NAMALWA (cell line): ENCODE data around the gene SLC16A13.
A peak's percentile ranks its signal among the peaks of the same experiment; 100 is the strongest.
"Not testable (repeated sequence)": the region's sequence is repeated elsewhere in the genome, so short reads cannot be mapped to it uniquely, and the experiment has no call there.

Experiments
- DNase-seq: peaks from one replicate; pipeline ENCODE4 v3.0.0-alpha.2; 2015; ENCODE audit warnings: low spot score

SLC16A13 gene

GRCh38 chr17:7029659-7030058 lies 6.2 kb upstream of the SLC16A13 start:
- DNase-seq = no peak

- DNase-seq = no peak
Measured at GRCh38 chr17:7034955-7035590, 742 bp upstream of the SLC16A13 start.

GRCh38 chr17:7038025-7038862 lies 2.4 kb downstream of the SLC16A13 start:
- no peak for DNase-seq

- DNase-seq = no peak
Measured at GRCh38 chr17:7039832-7040231, 4.0 kb downstream of the SLC16A13 start.

- DNase-seq = no peak
Measured at GRCh38 chr17:7041607-7042500, 6.0 kb downstream of the SLC16A13 start.

- no peak for DNase-seq
Measured at GRCh38 chr17:7042501-7043181, 6.8 kb downstream of the SLC16A13 start.

- no peak for DNase-seq
Measured at GRCh38 chr17:7043182-7043496, 7.3 kb downstream of the SLC16A13 start.

GRCh38 chr17:7043497-7044198 lies 7.8 kb downstream of the SLC16A13 start, which contains the start of gene SLC16A11:
TSS of gene SLC16A11 (minus strand) at chr17:7044092. CDS start at chr17:7043513, 579 bp downstream.
- DNase-seq = no peak

GRCh38 chr17:7045492-7046126 lies 9.8 kb downstream of the SLC16A13 start:
- DNase-seq = peak; percentile 69

- DNase-seq = no peak
Measured at GRCh38 chr17:7046127-7046724, 10.4 kb downstream of the SLC16A13 start.

- DNase-seq = peak; percentile 42
Measured at GRCh38 chr17:7046725-7047397, 11.0 kb downstream of the SLC16A13 start.

GRCh38 chr17:7047566-7047965 lies 11.8 kb downstream of the SLC16A13 start:
- no peak for DNase-seq

- no peak for DNase-seq
Measured at GRCh38 chr17:7048968-7049367, 13.2 kb downstream of the SLC16A13 start.

- DNase-seq = not testable (repeated sequence)
Measured at GRCh38 chr17:7050583-7050982, 14.8 kb downstream of the SLC16A13 start.

- DNase-seq = no peak
Measured at GRCh38 chr17:7056386-7056785, 20.6 kb downstream of the SLC16A13 start.

- DNase-seq = no peak
Measured at GRCh38 chr17:7058831-7059447, 23.1 kb downstream of the SLC16A13 start.

GRCh38 chr17:7060165-7060891 lies 24.5 kb downstream of the SLC16A13 start:
- DNase-seq = no peak

- DNase-seq = no peak
Measured at GRCh38 chr17:7063518-7064094, 27.8 kb downstream of the SLC16A13 start.
